ENCODE results near the gene DTNBP1. TPM values are rescaled to one million over a fixed set of nuclear protein-coding genes. Genes with fewer than 3 reads are reported as not detected.

The DTNBP1 gene
- total RNA-seq, 2 experiments from 2014 or later, result 18.3 to 19.3 TPM

- H3K36me3 Mint-ChIP-seq, result peaks cover 11% of the 10 kb centered on the region
- POLR2A ChIA-PET, result no interaction called here
- DNase-seq, result no peak
- H3K4me1 Mint-ChIP-seq, result peaks cover 4% of the 10 kb centered on the region
- no peak for ATAC-seq (ENCODE audit: low read depth)
- H3K4me3 Mint-ChIP-seq, result no peak overlapping the region
- peak overlapping the region; percentile 20 for H3K27ac Mint-ChIP-seq
- H3K27me3 Mint-ChIP-seq, result no peaks in the 10 kb centered on the region
- no peaks in the 10 kb centered on the region for H3K9me3 Mint-ChIP-seq
Observed at GRCh38 chr6:15510121-15510520, 152.7 kb downstream of the DTNBP1 start.

GRCh38 chr6:15509335-15509933, 153.4 kb downstream of the DTNBP1 start:
- POLR2A ChIA-PET, result no interaction called here
- DNase-seq (no peak), ATAC-seq (ENCODE audit: low read depth) (no peak)
- Mint-ChIP-seq H3K27ac (peak overlapping the region; percentile 20), H3K4me3 (no peak overlapping the region), H3K36me3 (peaks cover 5% of the 10 kb centered on the region), H3K9me3 (no peaks in the 10 kb centered on the region), H3K4me1 (peaks cover under 1% of the 10 kb centered on the region), H3K27me3 (no peaks in the 10 kb centered on the region)

GRCh38 chr6:15508931-15509330, 153.9 kb downstream of the DTNBP1 start:
- Mint-ChIP-seq H3K9me3 (no peaks in the 10 kb centered on the region), H3K4me1 (no peaks in the 10 kb centered on the region), H3K4me3 (no peak overlapping the region), H3K27me3 (no peaks in the 10 kb centered on the region), H3K36me3 (peaks cover 3% of the 10 kb centered on the region), H3K27ac (no peak overlapping the region)
- no peak for ATAC-seq (ENCODE audit: low read depth)
- DNase-seq, result no peak
- POLR2A ChIA-PET, result no interaction called here

- no peak overlapping the region for H3K27ac Mint-ChIP-seq
- ATAC-seq (ENCODE audit: low read depth) (no peak), DNase-seq (no peak)
- H3K4me3 Mint-ChIP-seq, result no peak overlapping the region
- POLR2A ChIA-PET, result no interaction called here
- no peaks in the 10 kb centered on the region for H3K4me1 Mint-ChIP-seq
- peaks cover 3% of the 10 kb centered on the region for H3K36me3 Mint-ChIP-seq
- no peaks in the 10 kb centered on the region for H3K27me3 Mint-ChIP-seq
- no peaks in the 10 kb centered on the region for H3K9me3 Mint-ChIP-seq
Observed at GRCh38 chr6:15508441-15508871, 154.4 kb downstream of the DTNBP1 start.

- H3K4me3 Mint-ChIP-seq, result no peak overlapping the region
- no peaks in the 10 kb centered on the region for H3K4me1 Mint-ChIP-seq
- H3K27me3 Mint-ChIP-seq, result no peaks in the 10 kb centered on the region
- DNase-seq (peak; percentile 10), ATAC-seq (ENCODE audit: low read depth) (no peak)
- peaks cover 3% of the 10 kb centered on the region for H3K36me3 Mint-ChIP-seq
- no peaks in the 10 kb centered on the region for H3K9me3 Mint-ChIP-seq
- POLR2A ChIA-PET, result no interaction called here
- H3K27ac Mint-ChIP-seq, result no peak overlapping the region
Observed at GRCh38 chr6:15507746-15508145, 155.1 kb downstream of the DTNBP1 start.

GRCh38 chr6:15507221-15507620, 155.6 kb downstream of the DTNBP1 start:
- H3K27me3 Mint-ChIP-seq, result no peaks in the 10 kb centered on the region
- no peaks in the 10 kb centered on the region for H3K4me1 Mint-ChIP-seq
- H3K36me3 Mint-ChIP-seq, result peaks cover 3% of the 10 kb centered on the region
- H3K9me3 Mint-ChIP-seq, result no peaks in the 10 kb centered on the region
- POLR2A ChIA-PET, result no interaction called here
- H3K27ac Mint-ChIP-seq, result no peak overlapping the region
- no peak for ATAC-seq (ENCODE audit: low read depth)
- no peak overlapping the region for H3K4me3 Mint-ChIP-seq
- peak; percentile 15 for DNase-seq

GRCh38 chr6:15506066-15506465, 156.8 kb downstream of the DTNBP1 start:
- no peak overlapping the region for H3K27ac Mint-ChIP-seq
- H3K27me3 Mint-ChIP-seq, result no peaks in the 10 kb centered on the region
- DNase-seq (peak; percentile 2), ATAC-seq (ENCODE audit: low read depth) (no peak)
- H3K4me3 Mint-ChIP-seq, result no peak overlapping the region
- H3K9me3 Mint-ChIP-seq, result no peaks in the 10 kb centered on the region
- POLR2A ChIA-PET, result no interaction called here
- H3K36me3 Mint-ChIP-seq, result peaks cover 6% of the 10 kb centered on the region
- no peaks in the 10 kb centered on the region for H3K4me1 Mint-ChIP-seq

- no peak overlapping the region for H3K27ac Mint-ChIP-seq
- H3K27me3 Mint-ChIP-seq, result no peaks in the 10 kb centered on the region
- H3K4me1 Mint-ChIP-seq, result no peaks in the 10 kb centered on the region
- POLR2A ChIA-PET, result no interaction called here
- ATAC-seq (ENCODE audit: low read depth) (no peak), DNase-seq (peak; percentile 4)
- H3K4me3 Mint-ChIP-seq, result no peak overlapping the region
- H3K36me3 Mint-ChIP-seq, result peaks cover 6% of the 10 kb centered on the region
- no peaks in the 10 kb centered on the region for H3K9me3 Mint-ChIP-seq
Observed at GRCh38 chr6:15505463-15505918, 157.3 kb downstream of the DTNBP1 start.

- POLR2A ChIA-PET, result no interaction called here
- Mint-ChIP-seq H3K27me3 (no peaks in the 10 kb centered on the region), H3K36me3 (peaks cover 8% of the 10 kb centered on the region), H3K4me3 (no peak overlapping the region), H3K4me1 (no peaks in the 10 kb centered on the region), H3K27ac (peak overlapping the region; percentile 5), H3K9me3 (no peaks in the 10 kb centered on the region)
- peak; percentile 6 for DNase-seq
- no peak for ATAC-seq (ENCODE audit: low read depth)
Observed at GRCh38 chr6:15504581-15505350, 158.1 kb downstream of the DTNBP1 start.

- no peak overlapping the region for H3K27ac Mint-ChIP-seq
- DNase-seq, result no peak
- no peaks in the 10 kb centered on the region for H3K27me3 Mint-ChIP-seq
- no peaks in the 10 kb centered on the region for H3K4me1 Mint-ChIP-seq
- no peak overlapping the region for H3K4me3 Mint-ChIP-seq
- no peak for ATAC-seq (ENCODE audit: low read depth)
- POLR2A ChIA-PET, result no interaction called here
- H3K9me3 Mint-ChIP-seq, result no peaks in the 10 kb centered on the region
- H3K36me3 Mint-ChIP-seq, result peaks cover 8% of the 10 kb centered on the region
Observed at GRCh38 chr6:15504040-15504495, 158.8 kb downstream of the DTNBP1 start.

GRCh38 chr6:15503346-15503680, 159.5 kb downstream of the DTNBP1 start:
- POLR2A ChIA-PET, result no interaction called here
- Mint-ChIP-seq H3K27me3 (no peaks in the 10 kb centered on the region), H3K9me3 (no peaks in the 10 kb centered on the region), H3K27ac (no peak overlapping the region), H3K4me1 (peaks cover under 1% of the 10 kb centered on the region), H3K36me3 (peaks cover 8% of the 10 kb centered on the region), H3K4me3 (no peak overlapping the region)
- ATAC-seq (ENCODE audit: low read depth) (no peak), DNase-seq (no peak)

GRCh38 chr6:15502446-15503345, 160.1 kb downstream of the DTNBP1 start:
- no peak overlapping the region for H3K4me3 Mint-ChIP-seq
- no peaks in the 10 kb centered on the region for H3K27me3 Mint-ChIP-seq
- ATAC-seq (ENCODE audit: low read depth) (no peak), DNase-seq (no peak)
- H3K27ac Mint-ChIP-seq, result no peak overlapping the region
- POLR2A ChIA-PET, result no interaction called here
- peaks cover 2% of the 10 kb centered on the region for H3K4me1 Mint-ChIP-seq
- peaks cover 10% of the 10 kb centered on the region for H3K36me3 Mint-ChIP-seq
- H3K9me3 Mint-ChIP-seq, result no peaks in the 10 kb centered on the region

GRCh38 chr6:15501826-15502445, 160.9 kb downstream of the DTNBP1 start:
- DNase-seq, result no peak
- POLR2A ChIA-PET, result no interaction called here
- no peak for ATAC-seq (ENCODE audit: low read depth)
- no peaks in the 10 kb centered on the region for H3K27me3 Mint-ChIP-seq
- H3K4me1 Mint-ChIP-seq, result peaks cover 2% of the 10 kb centered on the region
- H3K36me3 Mint-ChIP-seq, result peaks cover 7% of the 10 kb centered on the region
- H3K27ac Mint-ChIP-seq, result no peak overlapping the region
- H3K4me3 Mint-ChIP-seq, result no peak overlapping the region
- H3K9me3 Mint-ChIP-seq, result no peaks in the 10 kb centered on the region
